ENCODE data around the gene PTPRO.

The PTPRO gene

DNA sequence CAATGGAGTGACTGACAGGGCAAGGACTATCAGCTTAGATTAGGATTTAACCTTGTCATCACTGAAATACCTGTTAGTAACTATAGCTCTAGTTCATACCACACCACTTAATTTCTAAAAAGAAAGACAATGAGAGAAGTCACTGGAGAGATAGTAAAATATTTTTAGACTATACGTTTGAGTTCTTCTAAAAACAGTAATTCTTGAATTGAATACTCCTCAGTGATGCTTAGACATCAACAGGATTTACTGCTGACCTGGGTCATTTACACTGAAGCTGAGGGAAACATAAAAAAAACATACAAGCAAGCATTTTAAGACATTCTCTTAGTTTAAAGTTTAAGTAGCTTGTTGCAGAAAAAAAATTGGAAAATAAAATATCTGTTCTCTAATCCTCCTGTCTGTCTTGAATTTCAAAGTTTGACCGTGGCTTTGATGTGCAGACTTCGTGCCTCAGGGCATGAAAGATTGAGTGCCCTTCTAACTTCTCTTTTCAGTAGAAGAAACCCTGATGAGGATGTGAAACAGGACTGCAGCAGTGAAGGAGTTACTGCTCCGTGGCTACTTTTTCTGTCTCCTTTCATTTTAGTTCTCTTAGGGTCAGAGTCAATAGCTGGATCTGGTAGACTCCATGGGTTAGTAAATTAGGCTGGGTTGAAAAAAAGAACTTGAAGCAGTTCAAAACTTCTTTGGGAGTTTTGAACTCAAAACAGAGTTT, 172.2 kb downstream of the PTPRO start:
- Histone ChIP-seq H4K5ac (ENCODE audit: low read length) (no peak overlapping the region), H3K27ac (ENCODE audit: low read depth, low read length) (no peak overlapping the region), H2BK15ac (replicated peaks; ENCODE audit: low read depth) (no peak overlapping the region), H3K36me3 (ENCODE audit: control insufficient read depth, insufficient read depth, low read length) (no peaks in the 10 kb centered on the region), H3K4me1 (ENCODE audit: control insufficient read depth, low read depth, low read length) (no peaks in the 10 kb centered on the region), H2BK120ac (ENCODE audit: low read depth, low read length) (no peak overlapping the region), H3K79me2 (ENCODE audit: control insufficient read depth, insufficient read depth, low read length) (no peaks in the 10 kb centered on the region), H2AK5ac (ENCODE audit: low read length) (no peak overlapping the region), H3K27me3 (ENCODE audit: insufficient read depth, low read length, poor library complexity) (no peaks in the 10 kb centered on the region), H4K8ac (ENCODE audit: low read depth, low read length) (no peak overlapping the region), H3K4ac (ENCODE audit: low read depth, low read length) (no peak overlapping the region), H2BK5ac (ENCODE audit: low read length) (no peak overlapping the region), H3K79me1 (ENCODE audit: low read length) (no peaks in the 10 kb centered on the region), H3K18ac (ENCODE audit: low read length) (no peak overlapping the region), H3K23ac (ENCODE audit: low read length) (no peak overlapping the region), H3K56ac (ENCODE audit: low read length) (no peak overlapping the region), H3K4me3 (ENCODE audit: low read length) (no peak overlapping the region), H3K4me2 (ENCODE audit: low read length) (no peak overlapping the region), H3K9ac (ENCODE audit: low read length) (no peak overlapping the region)
- WGBS (ENCODE audit: extremely low coverage, insufficient coverage, low lambda C conversion rate), result no CpG with 5 or more reads among the region's 4 CpGs
- no peak for DNase-seq

DNA sequence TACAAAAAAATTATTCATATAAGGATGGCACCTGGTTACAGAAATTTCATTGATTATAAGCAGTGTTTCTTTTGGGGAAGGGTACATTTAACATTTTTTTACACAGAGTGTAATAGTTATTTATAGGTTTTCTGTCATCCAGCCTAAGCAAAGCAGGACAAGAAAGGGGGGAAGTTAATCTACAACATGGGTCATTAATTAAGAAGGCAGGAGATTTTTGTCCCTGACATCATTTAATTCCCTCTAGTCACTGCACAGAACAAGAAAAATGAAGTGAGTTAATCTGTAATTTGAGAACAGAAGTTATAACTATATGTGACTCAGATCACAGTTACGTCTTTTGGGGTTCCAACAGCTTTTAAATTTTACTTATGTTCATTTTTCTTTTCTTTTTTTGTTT, 173.4 kb downstream of the PTPRO start:
- Histone ChIP-seq H3K4me2 (ENCODE audit: low read length) (no peak overlapping the region), H2BK5ac (ENCODE audit: low read length) (no peak overlapping the region), H3K4me3 (ENCODE audit: low read length) (no peak overlapping the region), H3K36me3 (ENCODE audit: control insufficient read depth, insufficient read depth, low read length) (no peaks in the 10 kb centered on the region), H3K79me2 (ENCODE audit: control insufficient read depth, insufficient read depth, low read length) (no peaks in the 10 kb centered on the region), H3K4me1 (ENCODE audit: control insufficient read depth, low read depth, low read length) (no peaks in the 10 kb centered on the region), H3K27me3 (ENCODE audit: insufficient read depth, low read length, poor library complexity) (no peaks in the 10 kb centered on the region), H2AK5ac (ENCODE audit: low read length) (no peak overlapping the region), H4K8ac (ENCODE audit: low read depth, low read length) (no peak overlapping the region), H4K5ac (ENCODE audit: low read length) (no peak overlapping the region), H3K23ac (ENCODE audit: low read length) (no peak overlapping the region), H3K56ac (ENCODE audit: low read length) (no peak overlapping the region), H3K4ac (ENCODE audit: low read depth, low read length) (no peak overlapping the region), H2BK120ac (ENCODE audit: low read depth, low read length) (no peak overlapping the region), H3K79me1 (ENCODE audit: low read length) (no peaks in the 10 kb centered on the region), H3K9ac (ENCODE audit: low read length) (no peak overlapping the region), H2BK15ac (replicated peaks; ENCODE audit: low read depth) (no peak overlapping the region), H3K27ac (ENCODE audit: low read depth, low read length) (no peak overlapping the region), H3K18ac (ENCODE audit: low read length) (no peak overlapping the region)
- no CpG with 5 or more reads among the region's 1 CpG for WGBS (ENCODE audit: extremely low coverage, insufficient coverage, low lambda C conversion rate)
- DNase-seq, result no peak

DNA sequence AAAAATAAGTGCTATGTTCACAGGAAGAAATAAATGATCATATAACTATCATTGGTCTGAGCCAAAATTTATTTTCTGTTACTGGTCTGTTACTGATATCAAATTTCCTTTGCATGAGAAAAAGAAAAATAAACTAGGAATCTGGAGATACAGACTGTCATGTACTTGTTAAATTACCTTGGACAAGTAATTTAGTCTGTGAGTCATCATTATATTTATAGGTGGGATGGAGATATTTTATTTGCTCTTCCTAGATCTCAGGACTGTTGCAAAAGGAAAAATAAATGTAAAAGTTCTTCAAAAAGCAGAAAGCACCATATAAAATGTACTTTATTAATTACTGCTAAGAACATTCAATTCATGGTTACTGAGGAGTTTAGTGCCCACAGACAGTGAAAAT, 174.4 kb downstream of the PTPRO start:
- Histone ChIP-seq H3K4me2 (ENCODE audit: low read length) (no peak overlapping the region), H3K9ac (ENCODE audit: low read length) (no peak overlapping the region), H2BK15ac (replicated peaks; ENCODE audit: low read depth) (no peak overlapping the region), H4K8ac (ENCODE audit: low read depth, low read length) (no peak overlapping the region), H2BK5ac (ENCODE audit: low read length) (no peak overlapping the region), H2BK120ac (ENCODE audit: low read depth, low read length) (no peak overlapping the region), H3K4me1 (ENCODE audit: control insufficient read depth, low read depth, low read length) (no peaks in the 10 kb centered on the region), H3K79me2 (ENCODE audit: control insufficient read depth, insufficient read depth, low read length) (no peaks in the 10 kb centered on the region), H3K4me3 (ENCODE audit: low read length) (no peak overlapping the region), H3K27ac (ENCODE audit: low read depth, low read length) (no peak overlapping the region), H2AK5ac (ENCODE audit: low read length) (no peak overlapping the region), H3K4ac (ENCODE audit: low read depth, low read length) (no peak overlapping the region), H3K23ac (ENCODE audit: low read length) (no peak overlapping the region), H4K5ac (ENCODE audit: low read length) (no peak overlapping the region), H3K56ac (ENCODE audit: low read length) (no peak overlapping the region), H3K36me3 (ENCODE audit: control insufficient read depth, insufficient read depth, low read length) (no peaks in the 10 kb centered on the region), H3K79me1 (ENCODE audit: low read length) (no peaks in the 10 kb centered on the region), H3K27me3 (ENCODE audit: insufficient read depth, low read length, poor library complexity) (no peaks in the 10 kb centered on the region), H3K18ac (ENCODE audit: low read length) (no peak overlapping the region)
- DNase-seq, result no peak

DNA sequence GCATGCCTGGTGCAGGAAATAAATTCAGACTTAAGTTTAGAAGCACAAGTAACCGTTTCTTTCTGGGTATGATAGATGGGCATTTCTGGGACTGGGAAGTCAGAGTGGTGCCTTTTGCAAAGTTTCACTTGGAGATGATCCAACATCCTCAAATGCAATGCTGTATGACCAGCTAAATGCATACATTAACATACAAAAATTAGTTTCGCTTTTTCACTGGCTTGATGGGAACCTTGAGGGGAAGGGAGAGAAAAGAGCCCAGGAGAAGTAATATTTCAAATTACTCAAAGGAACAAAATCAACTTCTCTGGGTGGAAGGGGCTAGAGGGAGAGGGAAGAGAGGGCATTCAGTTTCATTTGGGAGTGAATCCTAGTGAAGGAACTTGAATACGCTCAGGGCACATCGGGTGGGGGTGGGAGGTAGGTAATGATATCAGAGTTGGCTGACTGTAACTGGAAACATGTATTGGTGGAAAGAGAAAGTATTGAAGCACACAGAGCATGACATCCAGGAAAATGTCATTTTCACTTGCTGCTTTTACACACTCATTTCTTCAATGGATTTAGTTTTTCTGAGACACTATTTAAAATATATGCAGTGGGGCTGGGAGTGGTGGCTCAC, 175.5 kb downstream of the PTPRO start:
- Histone ChIP-seq H2AK5ac (ENCODE audit: low read length) (no peak overlapping the region), H3K4ac (ENCODE audit: low read depth, low read length) (no peak overlapping the region), H2BK5ac (ENCODE audit: low read length) (no peak overlapping the region), H3K27me3 (ENCODE audit: insufficient read depth, low read length, poor library complexity) (no peaks in the 10 kb centered on the region), H3K23ac (ENCODE audit: low read length) (no peak overlapping the region), H3K18ac (ENCODE audit: low read length) (no peak overlapping the region), H3K27ac (ENCODE audit: low read depth, low read length) (no peak overlapping the region), H3K79me2 (ENCODE audit: control insufficient read depth, insufficient read depth, low read length) (no peaks in the 10 kb centered on the region), H3K4me2 (ENCODE audit: low read length) (no peak overlapping the region), H3K4me1 (ENCODE audit: control insufficient read depth, low read depth, low read length) (no peaks in the 10 kb centered on the region), H3K4me3 (ENCODE audit: low read length) (no peak overlapping the region), H4K8ac (ENCODE audit: low read depth, low read length) (no peak overlapping the region), H3K9ac (ENCODE audit: low read length) (no peak overlapping the region), H3K36me3 (ENCODE audit: control insufficient read depth, insufficient read depth, low read length) (no peaks in the 10 kb centered on the region), H4K5ac (ENCODE audit: low read length) (no peak overlapping the region), H2BK15ac (replicated peaks; ENCODE audit: low read depth) (no peak overlapping the region), H3K79me1 (ENCODE audit: low read length) (no peaks in the 10 kb centered on the region), H3K56ac (ENCODE audit: low read length) (no peak overlapping the region), H2BK120ac (ENCODE audit: low read depth, low read length) (no peak overlapping the region)
- WGBS (ENCODE audit: extremely low coverage, insufficient coverage, low lambda C conversion rate), result no CpG with 5 or more reads among the region's 4 CpGs
- no peak for DNase-seq

DNA sequence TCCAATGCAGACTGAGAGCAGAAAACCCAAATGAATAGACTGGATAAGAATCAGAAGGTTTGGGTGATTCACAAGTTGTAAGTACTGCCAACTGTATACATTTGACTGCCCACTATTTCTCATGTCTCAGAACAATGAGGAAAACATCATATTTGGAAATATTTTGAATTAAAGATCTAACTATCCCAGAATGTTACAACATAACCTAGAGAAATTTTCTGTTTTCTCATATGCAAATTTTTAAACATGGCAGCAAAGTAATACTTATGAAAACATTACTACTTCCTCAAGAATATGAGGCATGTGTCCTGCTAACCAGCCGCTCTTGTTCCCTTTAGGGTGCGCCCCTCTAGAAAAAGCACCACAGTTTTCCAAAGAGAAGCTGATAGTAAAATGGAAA, 179.9 kb downstream of the PTPRO start:
- H3K27me3 ChIP-seq (ENCODE audit: insufficient read depth, low read length, poor library complexity), result no peaks in the 10 kb centered on the region
- no CpG with 5 or more reads among the region's 2 CpGs for WGBS (ENCODE audit: extremely low coverage, insufficient coverage, low lambda C conversion rate)
- no peak for DNase-seq
- no peak overlapping the region for H3K23ac ChIP-seq (ENCODE audit: low read length)
- no peak overlapping the region for H4K5ac ChIP-seq (ENCODE audit: low read length)
- no peak overlapping the region for H3K18ac ChIP-seq (ENCODE audit: low read length)
- H3K79me2 ChIP-seq (ENCODE audit: control insufficient read depth, insufficient read depth, low read length), result no peaks in the 10 kb centered on the region
- no peak overlapping the region for H3K4me3 ChIP-seq (ENCODE audit: low read length)
- no peak overlapping the region for H4K8ac ChIP-seq (ENCODE audit: low read depth, low read length)
- H3K4me1 ChIP-seq (ENCODE audit: control insufficient read depth, low read depth, low read length), result no peaks in the 10 kb centered on the region
- H3K4me2 ChIP-seq (ENCODE audit: low read length), result no peak overlapping the region
- H3K4ac ChIP-seq (ENCODE audit: low read depth, low read length), result no peak overlapping the region
- H2BK120ac ChIP-seq (ENCODE audit: low read depth, low read length), result no peak overlapping the region
- no peaks in the 10 kb centered on the region for H3K79me1 ChIP-seq (ENCODE audit: low read length)
- no peak overlapping the region for H2BK5ac ChIP-seq (ENCODE audit: low read length)
- H3K36me3 ChIP-seq (ENCODE audit: control insufficient read depth, insufficient read depth, low read length), result no peaks in the 10 kb centered on the region
- H3K9ac ChIP-seq (ENCODE audit: low read length), result no peak overlapping the region
- no peak overlapping the region for H2AK5ac ChIP-seq (ENCODE audit: low read length)
- H3K27ac ChIP-seq (ENCODE audit: low read depth, low read length), result no peak overlapping the region
- no peak overlapping the region for H3K56ac ChIP-seq (ENCODE audit: low read length)
- H2BK15ac ChIP-seq (replicated peaks; ENCODE audit: low read depth), result no peak overlapping the region

DNA sequence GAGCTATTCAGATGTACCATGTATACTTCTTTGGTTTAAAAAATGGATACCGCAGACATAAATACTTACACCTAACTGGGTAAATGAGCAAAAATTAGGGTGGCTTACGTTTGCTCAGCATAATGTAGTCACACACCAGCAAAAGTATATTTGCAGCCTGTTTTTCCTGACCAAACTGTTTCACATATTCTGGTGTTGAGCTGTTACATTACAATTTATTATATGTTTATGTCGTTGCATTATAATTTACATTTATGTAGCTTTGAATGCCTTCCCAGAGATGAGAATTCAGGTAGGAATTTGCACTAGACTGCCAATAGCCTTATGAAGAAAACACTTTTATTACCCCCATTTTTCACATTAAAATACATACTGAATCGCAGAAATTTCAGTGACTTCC, 183.3 kb downstream of the PTPRO start:
- Histone ChIP-seq H3K27me3 (ENCODE audit: insufficient read depth, low read length, poor library complexity) (no peaks in the 10 kb centered on the region), H3K27ac (ENCODE audit: low read depth, low read length) (no peak overlapping the region), H3K4me2 (ENCODE audit: low read length) (no peak overlapping the region), H4K8ac (ENCODE audit: low read depth, low read length) (no peak overlapping the region), H2AK5ac (ENCODE audit: low read length) (no peak overlapping the region), H4K5ac (ENCODE audit: low read length) (no peak overlapping the region), H3K36me3 (ENCODE audit: control insufficient read depth, insufficient read depth, low read length) (no peaks in the 10 kb centered on the region), H3K18ac (ENCODE audit: low read length) (no peak overlapping the region), H3K4me1 (ENCODE audit: control insufficient read depth, low read depth, low read length) (no peaks in the 10 kb centered on the region), H3K79me2 (ENCODE audit: control insufficient read depth, insufficient read depth, low read length) (no peaks in the 10 kb centered on the region), H3K4me3 (ENCODE audit: low read length) (no peak overlapping the region), H2BK5ac (ENCODE audit: low read length) (no peak overlapping the region), H2BK120ac (ENCODE audit: low read depth, low read length) (no peak overlapping the region), H3K56ac (ENCODE audit: low read length) (no peak overlapping the region), H3K9ac (ENCODE audit: low read length) (no peak overlapping the region), H2BK15ac (replicated peaks; ENCODE audit: low read depth) (no peak overlapping the region), H3K79me1 (ENCODE audit: low read length) (no peaks in the 10 kb centered on the region), H3K23ac (ENCODE audit: low read length) (no peak overlapping the region), H3K4ac (ENCODE audit: low read depth, low read length) (no peak overlapping the region)
- no peak for DNase-seq
- no CpG with 5 or more reads among the region's 4 CpGs for WGBS (ENCODE audit: extremely low coverage, insufficient coverage, low lambda C conversion rate)
